PC-9 (cell line): ENCODE measurements around the gene CAPN15.

Source experiments
- CTCF ChIP-seq: fragments of 200-600 bp; sonication (generic); conservative IDR thresholded peaks from 2 replicates; pipeline ENCODE4 v1.6.1; 2017; ENCODE audit warnings: mixed run types, antibody characterized with exemption, mild to moderate bottlenecking, moderate library complexity
- EZH2 ChIP-seq: fragments of 200-600 bp; sonication (generic); IDR thresholded peaks from 2 replicates; pipeline ENCODE4 v1.8.0; 2017; ENCODE audit warnings: antibody characterized with exemption, low read depth

GRCh38 chr16:518858-519257 lies 8.7 kb upstream of the CAPN15 start:
- no peak for TF ChIP-seq CTCF
- TF ChIP-seq EZH2, result no peak
